Neural progenitor cell (in vitro differentiated cells): ENCODE results near the gene PLOD1.

ENCODE experiments used
- CTCF ChIP-seq: fragments of 200-600 bp; sonication (generic); IDR thresholded peaks from 2 replicates; pipeline ENCODE4 v1.5.1; 2017; ENCODE audit warnings: antibody characterized with exemption, mild to moderate bottlenecking
- EZH2phosphoT487 ChIP-seq: fragments of 200-600 bp; sonication (generic); IDR thresholded peaks from 2 replicates; pipeline ENCODE4 v1.6.1; 2017; ENCODE audit warnings: antibody characterized with exemption

GRCh38 chr1:11960715-11961114 is 26.2 kb downstream of the PLOD1 start:
- TF ChIP-seq CTCF (no peak), EZH2phosphoT487 (no peak)
